Activated CD4-positive, alpha-beta T cell treated with anti-CD3 and anti-CD28 coated beads, Interleukin-10, Interleukin-2, amounts not matched to agents 100 ng/mL and 50 ng/mL, durations not matched to agents 16 hours and 8 hours (primary cell): ENCODE data around the gene IQSEC1.
A peak's percentile ranks its signal among the peaks of the same experiment; 100 is the strongest.

ENCODE experiments used
- DNase-seq: peaks from one replicate; pipeline ENCODE4 v3.0.0-alpha.2; 2020

Gene IQSEC1

DNA sequence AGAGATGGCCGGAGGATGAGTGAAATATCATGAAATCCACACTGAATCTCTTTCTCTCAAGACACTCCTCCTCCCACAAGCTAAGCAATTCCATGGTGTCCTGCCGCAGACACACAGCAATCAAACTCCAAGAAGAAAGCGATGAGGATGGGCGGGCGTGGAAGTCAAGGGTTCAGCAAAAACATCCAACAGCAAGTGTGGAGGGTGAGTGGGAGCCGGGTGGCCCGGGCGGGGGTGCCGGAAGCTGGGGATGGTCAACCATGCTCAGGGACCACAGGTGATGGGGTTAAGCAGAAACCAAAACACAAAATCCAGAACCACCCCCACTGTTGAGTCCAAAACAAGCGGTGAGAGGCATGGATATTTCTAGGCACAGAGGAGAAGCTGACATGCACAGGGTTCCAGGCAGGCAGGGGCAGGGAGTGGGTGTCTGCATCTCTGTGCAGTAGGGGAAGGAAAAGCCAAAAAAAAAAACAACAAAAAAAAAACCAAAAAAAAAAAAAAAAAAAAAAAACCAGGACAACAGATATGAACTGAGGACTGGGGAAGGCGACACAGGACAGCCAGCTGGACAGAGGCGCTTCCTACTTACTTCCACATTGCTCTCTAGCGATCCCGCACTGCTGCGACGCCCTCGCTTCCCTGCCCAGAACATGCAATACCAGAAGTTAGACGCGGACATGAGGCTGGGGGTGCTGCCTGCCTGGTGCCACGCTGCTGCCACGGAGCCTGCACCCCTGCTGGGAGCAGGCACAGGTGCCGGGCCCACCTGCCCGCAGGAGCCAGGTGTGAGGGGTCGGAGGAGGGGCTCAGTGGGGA is 170.8 kb downstream of the IQSEC1 start:
- DNase-seq = no peak

DNA sequence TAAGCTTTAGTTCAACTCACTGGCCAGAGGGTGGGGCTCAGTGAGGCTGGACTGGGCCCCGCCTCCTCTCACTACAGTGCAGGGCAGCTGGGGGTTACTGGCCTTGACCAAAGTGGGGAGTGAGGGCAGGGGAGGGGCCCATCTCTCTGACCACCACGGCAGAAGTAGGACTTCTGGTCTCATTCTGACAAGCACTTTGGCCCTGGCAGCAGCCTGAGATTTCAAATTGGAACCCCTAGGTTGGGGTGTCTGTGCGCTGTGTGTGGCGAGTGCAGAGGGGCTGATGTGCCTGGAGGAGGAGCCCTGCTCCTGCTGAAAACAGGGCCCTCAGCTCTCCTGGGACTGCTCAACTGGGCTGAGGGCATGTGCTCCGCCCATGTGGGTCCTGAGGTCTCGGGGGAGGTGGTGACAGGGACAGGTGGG is 171.6 kb downstream of the IQSEC1 start:
- DNase-seq = no peak

DNA sequence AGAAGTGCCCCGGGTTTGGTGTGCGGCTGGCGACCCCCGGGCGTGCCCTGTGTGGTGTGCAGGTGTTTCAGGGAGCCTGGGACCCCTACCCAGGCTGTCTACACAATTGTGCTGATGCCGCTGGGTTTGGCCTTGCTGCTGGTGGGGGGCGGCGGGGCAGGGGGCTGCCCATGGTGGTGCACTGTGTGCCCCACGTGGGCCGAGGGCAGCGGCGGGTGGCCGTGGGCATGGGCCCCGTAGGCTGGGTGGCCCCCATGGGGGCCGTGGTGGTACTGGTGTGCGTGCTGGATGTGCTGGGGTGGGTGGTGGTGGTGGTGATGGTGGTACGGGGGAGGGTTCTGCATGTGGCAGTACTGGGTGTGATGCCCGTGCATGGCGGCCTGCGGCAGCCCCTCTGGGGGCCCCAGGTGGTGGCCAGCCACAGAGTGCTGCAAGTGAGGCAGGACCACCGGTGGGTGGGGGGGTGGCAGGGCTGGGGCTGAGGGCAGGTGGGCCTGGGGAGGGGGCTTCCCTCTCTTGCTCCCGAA is 172.3 kb downstream of the IQSEC1 start:
- DNase-seq = no peak

DNA sequence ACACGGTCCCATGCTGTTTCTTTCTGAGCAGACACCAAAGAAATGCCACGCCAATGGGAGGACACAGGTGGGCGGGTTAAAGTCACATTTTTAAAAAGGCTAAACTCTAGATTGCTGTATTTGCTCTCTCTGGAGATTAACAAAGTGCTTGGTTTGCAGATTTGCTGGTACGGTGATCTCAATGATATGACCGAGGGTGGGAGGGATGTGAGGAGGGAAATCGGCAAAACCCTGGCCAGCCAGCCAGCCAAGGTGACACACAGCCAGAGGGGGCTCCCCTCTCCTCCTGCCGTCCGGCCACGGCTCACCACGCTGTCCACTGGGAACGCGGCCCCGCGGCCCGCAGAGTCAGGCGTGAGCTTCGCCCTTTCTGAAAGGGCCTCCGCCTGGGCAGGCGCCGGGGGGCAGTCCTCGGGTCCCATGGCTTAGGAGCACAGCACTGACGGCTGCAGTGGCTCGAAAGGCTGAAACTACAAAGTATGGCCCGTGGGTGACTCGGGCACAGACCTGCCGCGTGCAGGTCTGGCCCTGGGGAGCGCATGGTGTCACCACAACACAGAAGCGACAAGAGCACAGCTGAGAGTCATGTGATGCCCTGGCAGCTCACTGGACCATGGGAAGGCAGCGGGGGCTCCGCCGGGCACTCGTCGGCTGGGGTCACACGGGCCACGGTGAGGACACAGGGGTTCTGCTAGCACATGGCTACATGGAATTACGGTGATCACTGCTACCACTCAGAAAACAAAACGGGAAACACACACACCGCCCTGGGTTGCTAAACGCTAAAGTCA is 174.1 kb downstream of the IQSEC1 start:
- no peak for DNase-seq

DNA sequence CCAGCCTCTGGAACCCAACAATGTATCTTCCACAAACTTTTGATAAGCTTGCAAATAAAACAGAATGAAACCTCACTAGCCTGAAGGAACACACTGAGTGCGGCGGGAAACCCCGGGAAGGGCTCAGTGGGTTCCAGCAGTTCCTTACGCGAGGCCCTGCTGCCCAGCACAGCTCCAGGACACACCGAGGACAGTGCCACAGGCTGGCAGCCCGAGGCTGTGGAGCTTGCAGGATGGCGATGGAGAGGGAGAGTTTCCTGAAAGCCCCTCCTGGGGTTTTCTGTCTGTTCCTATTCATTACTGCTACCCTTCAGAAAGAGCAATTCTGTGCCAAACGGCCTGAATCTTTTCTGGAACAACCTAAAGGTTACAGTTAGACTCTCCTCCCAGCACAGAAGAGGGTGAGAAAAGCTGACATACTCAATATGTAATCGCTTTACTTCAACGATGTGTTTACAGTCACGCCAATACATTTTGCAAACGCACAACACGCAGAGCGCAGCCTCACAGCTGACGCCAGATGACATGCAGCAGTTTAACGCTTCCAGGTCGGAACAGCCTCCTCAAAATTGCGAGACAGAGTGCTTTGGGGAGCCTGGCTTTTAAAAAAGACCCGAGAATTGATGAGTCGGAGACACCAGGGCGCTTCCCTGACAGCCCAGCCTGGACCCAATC is 174.8 kb downstream of the IQSEC1 start:
- DNase-seq = no peak

DNA sequence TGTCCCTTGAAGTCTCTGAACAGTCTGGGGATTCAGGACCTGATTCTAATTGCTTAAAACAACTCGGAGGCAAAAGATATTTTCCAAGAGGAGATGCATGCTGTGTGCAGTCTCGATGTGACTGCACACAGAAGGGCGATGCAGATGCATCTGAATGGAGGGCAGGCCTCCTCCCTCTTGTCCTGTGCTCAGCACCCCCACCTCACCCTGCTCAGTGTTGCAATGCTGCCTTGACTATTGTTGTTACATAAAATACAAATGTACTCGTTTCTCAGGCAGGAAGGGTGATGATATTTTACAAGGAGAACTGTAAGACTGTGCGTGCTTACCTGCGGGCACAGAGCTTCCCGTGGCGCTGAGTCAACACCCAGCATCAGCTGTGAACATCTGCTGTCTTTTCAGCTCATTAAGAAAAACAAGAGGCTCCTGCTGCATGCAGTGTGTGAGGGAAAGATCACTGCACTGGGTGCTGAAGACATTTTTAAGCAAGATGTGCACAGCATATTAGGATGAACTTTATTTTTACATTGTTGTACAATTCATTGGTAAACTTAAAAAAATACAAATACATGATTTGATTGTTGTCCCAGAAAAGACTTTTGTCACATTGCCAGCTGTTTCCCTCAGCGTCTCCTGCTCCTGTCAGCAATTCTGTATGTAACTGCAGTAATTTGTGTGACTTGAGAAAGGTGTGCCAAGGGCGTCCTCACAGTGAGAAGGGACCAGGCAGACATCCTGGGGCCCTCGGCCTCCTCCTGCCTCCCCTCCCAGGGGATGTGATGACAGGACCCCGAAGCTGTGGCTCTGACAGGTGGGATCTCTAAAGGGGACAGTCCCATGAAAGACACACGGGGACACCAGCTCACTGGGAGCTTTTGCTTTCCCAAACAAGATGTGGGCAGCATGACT is 175.6 kb downstream of the IQSEC1 start:
- no peak for DNase-seq

DNA sequence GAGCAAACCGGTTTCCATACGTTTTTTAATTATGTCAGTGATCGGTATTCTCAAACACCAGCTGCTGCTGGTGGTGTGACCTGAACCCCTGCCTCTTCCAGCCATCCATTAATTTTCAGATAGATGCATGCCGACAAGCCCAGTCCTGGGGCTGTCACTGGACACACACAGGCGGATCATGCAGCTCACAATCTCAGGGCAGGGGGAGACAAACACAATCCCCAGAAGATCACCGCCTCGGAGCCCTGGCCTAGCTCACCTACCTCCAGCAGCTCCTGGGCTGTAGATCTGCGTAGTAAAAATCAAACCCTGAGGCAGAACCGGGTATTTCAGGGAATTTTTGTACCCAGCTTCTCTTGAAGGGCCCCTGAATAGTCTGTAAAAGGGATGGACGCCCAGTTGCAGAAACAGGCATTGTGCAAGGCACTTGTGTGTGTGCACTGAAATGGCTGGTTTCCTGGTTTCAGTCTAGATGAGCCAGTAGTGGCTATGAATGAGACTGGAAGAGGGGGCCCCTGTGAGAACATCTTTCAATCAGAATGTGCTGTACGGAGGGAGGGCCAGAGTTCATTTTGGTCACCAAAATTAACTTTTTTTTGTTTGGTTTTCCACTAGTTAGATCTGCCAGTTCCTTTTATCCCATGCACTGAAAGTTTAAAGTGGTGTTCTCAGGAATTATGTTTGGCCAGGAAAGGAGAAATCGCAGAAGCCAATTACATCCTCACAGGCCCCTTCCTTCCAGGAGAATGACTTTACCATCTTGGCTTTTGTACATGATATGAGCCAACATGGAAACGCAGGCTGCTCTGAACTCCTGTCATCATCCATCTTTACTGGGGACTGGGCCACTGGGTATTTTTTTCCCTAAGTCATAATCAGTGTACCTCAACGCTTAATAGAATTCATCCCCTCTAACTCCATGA is 176.9 kb downstream of the IQSEC1 start:
- DNase-seq = peak; percentile 20

DNA sequence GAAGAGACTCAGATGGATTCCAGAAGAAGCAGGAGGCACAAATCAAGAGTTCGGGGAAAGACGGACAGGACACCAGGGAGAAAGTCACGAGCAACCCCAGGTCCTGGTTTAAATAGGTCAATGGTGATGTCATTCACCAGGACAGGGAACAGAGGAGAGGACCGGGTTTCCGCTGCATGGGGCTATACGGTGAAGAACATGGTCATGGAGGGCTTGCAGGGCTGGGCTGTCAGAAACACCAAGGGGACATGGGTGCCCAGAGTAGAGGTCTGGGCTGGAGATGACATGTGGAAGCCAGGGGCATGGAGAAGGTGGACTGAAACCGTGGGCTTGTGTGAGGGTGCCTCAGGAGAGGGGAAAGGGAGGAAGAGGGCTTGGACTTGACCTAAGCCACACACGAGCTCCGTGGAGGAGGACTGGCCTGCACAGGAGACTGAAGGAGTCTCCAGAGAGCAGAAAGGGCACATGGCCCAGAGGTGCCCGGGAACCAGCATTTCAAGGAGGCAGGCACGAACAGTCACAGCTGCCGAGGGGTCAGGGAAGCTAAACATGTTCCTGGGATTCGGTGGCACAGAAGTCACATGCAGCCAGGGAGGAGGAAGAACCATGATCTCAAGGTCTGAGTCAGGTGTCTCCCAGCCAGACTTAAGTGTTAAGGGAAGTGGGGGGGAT is 177.7 kb downstream of the IQSEC1 start:
- no peak for DNase-seq

DNA sequence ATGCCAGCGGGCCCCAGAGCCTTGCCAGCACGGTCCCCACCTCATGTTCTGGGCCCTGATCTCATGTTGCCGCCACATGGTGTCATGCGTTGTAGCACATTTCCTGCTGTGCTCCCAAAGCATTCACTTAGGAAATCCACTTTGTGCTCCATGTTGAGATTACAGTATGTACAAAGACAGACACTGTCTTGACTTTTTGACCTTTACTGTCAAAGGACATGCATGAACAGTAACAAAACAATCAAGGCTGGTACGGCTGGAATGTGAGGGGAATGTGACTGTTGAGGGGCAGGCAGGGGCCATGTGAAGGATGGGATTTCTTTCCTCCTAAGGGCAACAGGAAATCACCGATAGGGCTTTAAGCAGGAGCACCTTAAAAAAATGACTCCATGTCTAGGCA is 178.6 kb downstream of the IQSEC1 start:
- no peak for DNase-seq

DNA sequence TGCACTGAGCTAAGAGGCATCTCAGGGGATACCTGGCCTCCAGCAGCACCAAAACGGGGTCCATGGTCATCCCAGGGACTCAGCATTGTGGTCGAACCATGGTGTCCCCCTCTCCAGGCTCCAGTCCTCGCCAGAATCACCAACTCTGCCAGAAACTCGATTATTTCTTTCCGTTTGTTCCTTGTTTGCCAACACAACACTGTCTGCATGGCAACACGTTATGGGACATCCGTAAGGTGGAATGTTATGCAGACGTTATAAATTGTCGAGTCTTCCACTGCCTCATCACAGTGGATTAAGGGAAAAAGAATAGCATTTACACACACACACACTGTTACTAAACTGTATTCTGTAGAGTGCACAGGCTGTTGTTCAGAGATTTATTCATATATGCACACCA is 179.4 kb downstream of the IQSEC1 start:
- no peak for DNase-seq

DNA sequence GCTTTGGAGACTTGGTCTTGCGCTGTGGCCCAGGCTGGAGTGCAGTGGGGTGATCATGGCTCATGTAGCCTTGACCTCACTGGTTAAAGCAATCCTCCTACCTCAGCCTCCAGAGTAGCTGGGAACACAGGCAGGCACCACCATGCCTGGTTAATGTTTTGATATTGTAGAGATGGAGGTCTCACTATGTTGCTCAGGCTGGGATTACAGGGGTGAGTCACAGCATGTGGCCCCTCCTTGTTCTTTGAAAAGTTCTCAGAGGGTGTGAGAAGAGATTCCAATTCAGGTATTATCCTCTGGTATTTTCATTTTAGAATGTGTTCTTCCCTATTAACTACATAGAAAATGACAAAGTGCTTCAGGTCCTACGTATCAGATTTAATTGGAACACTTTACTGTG is 180.0 kb downstream of the IQSEC1 start:
- no peak for DNase-seq

DNA sequence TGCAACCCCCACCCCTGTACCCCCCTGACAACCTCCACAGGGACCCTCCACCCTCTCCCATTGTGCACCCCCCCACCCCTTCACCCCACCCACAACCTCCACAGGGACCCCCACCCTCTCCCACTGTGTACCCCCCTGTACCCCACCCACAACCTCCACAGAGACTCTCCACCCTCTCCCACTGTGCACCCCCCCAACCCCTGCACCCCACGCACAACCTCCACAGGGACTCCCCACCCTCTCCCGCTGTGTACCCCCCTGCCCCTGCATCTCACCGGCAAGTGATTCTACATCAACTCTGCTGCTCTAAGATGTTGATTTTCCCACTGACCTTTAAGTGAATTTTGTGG is 180.4 kb downstream of the IQSEC1 start:
- no peak for DNase-seq

DNA sequence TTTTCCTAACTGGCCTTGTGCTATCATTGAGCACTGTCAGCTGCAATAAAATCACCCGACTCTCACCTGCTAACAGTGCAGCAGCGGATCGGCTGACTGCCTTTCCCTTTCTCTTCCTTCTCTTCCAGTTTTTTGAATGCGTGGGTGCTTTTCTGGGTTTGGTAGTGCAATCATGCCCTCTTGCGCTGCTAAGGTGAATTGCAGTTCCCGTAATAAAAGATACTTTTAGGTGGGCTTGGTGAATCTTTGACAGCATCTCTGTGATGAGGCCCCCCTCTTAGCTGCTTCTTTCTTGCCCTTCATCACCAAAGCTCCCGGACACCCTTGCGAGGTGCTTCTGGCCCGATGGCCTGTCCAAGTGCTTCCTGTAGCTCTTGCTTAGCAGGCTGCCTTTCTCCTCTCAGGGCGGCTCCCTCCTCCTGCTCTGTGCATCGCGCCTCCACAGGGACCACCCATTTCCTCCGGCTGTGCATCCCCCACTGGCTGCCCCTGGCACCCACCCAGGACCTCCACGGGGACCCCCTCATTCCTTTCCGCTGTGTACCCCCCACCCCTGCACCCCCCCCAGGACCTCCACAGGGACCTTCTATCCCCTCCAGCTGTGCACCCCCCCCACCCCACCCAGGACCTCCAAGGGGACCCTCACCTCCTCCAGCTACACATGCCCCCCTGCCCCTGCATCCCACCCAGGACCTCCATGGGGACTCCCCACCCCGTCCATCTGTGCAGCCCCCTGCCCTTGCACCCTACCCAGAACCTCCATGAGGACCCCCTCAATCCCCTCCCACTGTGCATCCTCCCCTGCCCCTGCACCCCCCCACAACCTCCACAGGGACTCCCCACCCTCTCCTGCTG is 181.0 kb downstream of the IQSEC1 start:
- DNase-seq = peak; percentile 56

DNA sequence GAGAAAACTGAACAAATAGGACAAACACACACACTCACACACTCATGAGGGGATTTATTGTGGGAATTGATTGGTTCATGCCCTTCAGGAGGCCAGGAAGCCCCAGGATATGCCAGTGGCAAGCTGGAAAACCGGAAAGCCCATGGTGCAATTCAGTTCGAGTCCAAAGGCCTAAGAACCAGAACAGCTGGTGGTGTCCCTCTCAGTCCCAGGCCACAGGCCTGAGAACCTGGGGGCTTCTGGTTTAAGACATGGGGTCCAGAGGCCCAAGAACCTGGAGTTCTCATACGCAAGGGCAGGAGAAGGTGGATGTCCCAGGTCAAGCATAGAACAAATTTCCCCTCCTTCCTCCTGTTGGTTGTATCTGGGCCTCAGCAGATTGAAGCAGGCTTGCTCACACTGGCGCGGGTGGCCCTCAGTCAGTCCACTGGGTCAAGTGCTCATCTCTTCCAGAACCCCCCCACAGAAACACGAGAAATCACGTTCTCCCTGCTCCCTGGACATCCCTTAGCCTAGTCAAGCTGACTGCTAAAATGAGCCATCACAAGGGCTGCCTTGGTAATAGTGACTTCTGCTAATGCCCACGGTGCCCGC is 181.7 kb downstream of the IQSEC1 start:
- DNase-seq = no peak

DNA sequence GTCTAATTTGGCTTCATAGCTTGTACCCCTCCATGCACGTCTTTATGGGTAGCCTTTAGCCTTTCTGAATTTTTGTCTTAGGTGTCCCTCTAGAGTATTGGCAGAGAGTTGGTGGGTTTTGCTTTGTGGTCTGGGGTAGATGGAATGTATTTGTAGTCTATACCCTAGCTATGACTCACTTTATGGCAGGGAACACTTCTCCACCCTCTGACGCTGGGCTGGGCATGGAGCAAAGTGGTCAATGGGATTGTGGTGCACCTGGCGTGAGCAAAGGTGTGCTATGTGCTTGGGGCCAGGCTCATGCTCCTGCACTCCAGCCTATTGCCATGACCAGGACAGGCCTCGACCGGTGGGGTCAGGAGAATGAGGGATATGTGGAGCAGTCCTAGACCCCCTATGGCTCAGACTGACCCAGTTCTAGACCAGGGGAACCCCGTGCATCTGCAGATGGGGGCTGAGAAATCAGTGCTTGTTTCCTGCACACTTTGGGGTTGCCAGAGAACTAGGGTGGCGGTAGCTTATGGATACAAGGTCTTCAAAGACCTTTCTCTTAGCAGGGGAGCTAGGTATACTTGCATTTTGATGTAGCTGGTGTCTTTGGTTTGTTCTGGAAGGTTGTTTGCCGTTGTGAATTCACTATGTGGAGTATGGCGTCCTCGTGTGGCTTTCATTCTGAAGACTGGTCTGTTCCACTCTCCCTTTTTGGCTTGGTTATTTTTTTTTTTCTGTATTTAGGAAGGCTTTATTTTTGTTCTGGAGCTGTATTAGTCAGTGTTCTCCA is 182.4 kb downstream of the IQSEC1 start:
- no peak for DNase-seq

DNA sequence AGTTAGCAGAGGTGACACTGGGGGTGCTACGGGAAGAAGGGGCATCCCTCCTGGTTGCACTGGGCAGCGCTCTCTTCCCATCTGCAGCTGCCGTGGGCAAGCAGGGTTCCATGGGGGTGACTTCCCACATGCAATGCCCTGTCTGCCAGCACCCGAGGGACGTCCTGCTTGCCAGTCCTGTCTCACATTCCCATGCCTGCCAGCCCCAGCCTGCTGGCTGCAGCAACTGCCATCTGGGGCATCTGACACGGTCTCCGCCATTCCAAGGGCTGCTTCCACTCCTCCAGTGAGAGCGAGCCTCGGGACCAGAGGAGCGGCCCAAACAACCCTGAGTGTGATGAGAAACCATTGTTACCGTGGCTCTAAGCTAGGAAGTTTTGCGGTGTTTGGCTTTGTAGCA is 186.5 kb downstream of the IQSEC1 start:
- no peak for DNase-seq

DNA sequence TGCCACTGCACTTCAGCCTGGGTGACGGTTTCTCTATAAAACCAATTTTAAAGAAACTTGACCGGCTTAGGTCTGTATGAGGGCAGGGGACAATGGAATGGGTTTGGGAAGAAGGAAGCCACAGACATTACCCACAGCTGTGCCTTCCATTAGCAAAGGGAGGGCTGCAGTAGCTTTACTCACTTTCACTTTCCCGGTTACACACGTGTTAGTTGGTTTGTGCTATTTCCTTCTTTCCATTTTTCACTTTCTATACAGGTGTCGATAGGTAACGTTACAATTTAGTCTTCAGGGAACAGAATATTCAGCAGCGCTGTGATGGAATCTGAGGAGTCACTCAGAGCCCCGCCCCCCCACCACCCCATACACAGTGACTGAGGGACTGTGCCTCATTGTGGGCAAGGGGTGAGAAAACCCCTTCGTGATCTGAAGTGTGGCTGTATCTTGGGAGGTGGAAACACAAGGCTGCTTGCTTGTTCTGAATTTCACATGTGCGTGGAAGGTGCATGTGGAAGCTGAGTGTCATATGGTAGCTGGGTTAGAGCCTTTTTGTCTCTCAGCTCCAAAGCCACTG is 187.0 kb downstream of the IQSEC1 start:
- DNase-seq = no peak

DNA sequence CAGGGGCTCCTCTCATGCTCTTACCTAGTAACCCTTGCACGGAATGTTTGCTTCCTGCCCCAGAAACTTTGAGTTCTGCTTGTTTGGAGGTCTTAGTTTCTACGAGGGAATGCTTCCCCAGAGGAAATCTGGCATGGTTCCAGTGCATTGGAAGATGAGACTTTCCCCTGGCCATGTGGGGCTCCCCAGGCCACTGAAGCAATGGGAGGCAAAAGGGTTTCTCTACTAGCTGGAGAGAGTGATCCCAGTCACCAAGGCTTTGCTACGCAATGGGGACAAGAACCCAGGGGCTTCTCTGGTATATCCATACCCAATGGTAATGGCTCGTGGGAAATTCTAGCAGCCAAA is 187.7 kb downstream of the IQSEC1 start:
- no peak for DNase-seq
